Activated T-helper 17 cell treated with anti-CD3 and anti-CD28 coated beads, Interleukin-2, amount 50 U/mL, for 72 hours (primary cell): ENCODE measurements around the gene AFF3. TPM values are rescaled to one million over a fixed set of nuclear protein-coding genes. Genes with fewer than 3 reads are reported as not detected.

Experiments used
- ATAC-seq: fragments of 150-1000 bp; cut with Tn5 transposase; replicated peaks from 2 replicates; pipeline ENCODE4 v1.10.0; 2021; ENCODE audit warnings: mild to moderate bottlenecking, moderate library complexity
- H3K27ac Mint-ChIP-seq: one replicate; pipeline ENCODE4 v1.8.0; 2022; ENCODE audit warnings: mixed read lengths
- H3K27me3 Mint-ChIP-seq: one replicate; pipeline ENCODE4 v1.8.0; 2022; ENCODE audit warnings: mixed read lengths
- H3K36me3 Mint-ChIP-seq: one replicate; pipeline ENCODE4 v1.8.0; 2022; ENCODE audit warnings: low read depth, mild to moderate bottlenecking, mixed read lengths
- H3K4me1 Mint-ChIP-seq: one replicate; pipeline ENCODE4 v1.8.0; 2022; ENCODE audit warnings: mixed read lengths
- H3K4me3 Mint-ChIP-seq: one replicate; pipeline ENCODE4 v1.8.0; 2022; ENCODE audit warnings: mild to moderate bottlenecking, mixed read lengths
- H3K9me3 Mint-ChIP-seq: one replicate; pipeline ENCODE4 v1.8.0; 2022; ENCODE audit warnings: mixed read lengths
- total RNA-seq, 2 donors: library from RNA; stranded (reverse); gene quantifications; one replicate each; pipeline ENCODE4 v1.2.3, GENCODE V29; 2022

Gene AFF3
- total RNA-seq, 2 donors from 2014 or later = 0.32 to 0.42 TPM

GRCh38 chr2:99554871-99555270 lies 587.5 kb downstream of the AFF3 start:
- no peaks in the 10 kb centered on the region for H3K36me3 Mint-ChIP-seq
- H3K9me3 Mint-ChIP-seq = no peaks in the 10 kb centered on the region
- peaks cover 3% of the 10 kb centered on the region for H3K27me3 Mint-ChIP-seq
- H3K4me3 Mint-ChIP-seq = no peak overlapping the region
- H3K27ac Mint-ChIP-seq = no peak overlapping the region
- H3K4me1 Mint-ChIP-seq = no peaks in the 10 kb centered on the region
- ATAC-seq = no peak

- peaks cover 3% of the 10 kb centered on the region for H3K27me3 Mint-ChIP-seq
- H3K4me1 Mint-ChIP-seq = no peaks in the 10 kb centered on the region
- no peak overlapping the region for H3K4me3 Mint-ChIP-seq
- no peaks in the 10 kb centered on the region for H3K9me3 Mint-ChIP-seq
- H3K27ac Mint-ChIP-seq = no peak overlapping the region
- H3K36me3 Mint-ChIP-seq = no peaks in the 10 kb centered on the region
- ATAC-seq = no peak
Measured at GRCh38 chr2:99554238-99554637, 588.2 kb downstream of the AFF3 start.

DNA sequence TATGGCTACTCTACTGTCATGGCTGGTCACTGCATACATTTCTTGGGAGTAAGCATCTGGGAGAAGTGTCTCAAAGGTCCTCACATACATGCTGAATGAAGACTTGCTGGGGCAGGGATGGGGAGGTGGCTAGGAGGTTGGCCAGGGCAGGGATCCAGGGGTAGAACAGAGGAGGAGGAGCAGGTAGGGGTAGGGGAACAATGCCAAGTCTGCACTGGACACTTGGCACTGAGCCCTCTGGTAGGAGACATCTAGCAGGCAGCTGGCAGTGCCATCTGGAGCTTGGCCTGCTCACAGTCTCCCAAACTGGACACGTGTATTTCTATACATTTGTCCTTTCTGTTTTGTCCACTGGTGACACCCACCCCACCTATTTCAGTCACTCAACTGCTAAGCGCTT lies 589.9 kb downstream of the AFF3 start:
- Mint-ChIP-seq H3K27ac (no peak overlapping the region), H3K4me3 (no peak overlapping the region), H3K27me3 (peaks cover 3% of the 10 kb centered on the region), H3K9me3 (no peaks in the 10 kb centered on the region), H3K36me3 (no peaks in the 10 kb centered on the region), H3K4me1 (no peaks in the 10 kb centered on the region)
- ATAC-seq = no peak

DNA sequence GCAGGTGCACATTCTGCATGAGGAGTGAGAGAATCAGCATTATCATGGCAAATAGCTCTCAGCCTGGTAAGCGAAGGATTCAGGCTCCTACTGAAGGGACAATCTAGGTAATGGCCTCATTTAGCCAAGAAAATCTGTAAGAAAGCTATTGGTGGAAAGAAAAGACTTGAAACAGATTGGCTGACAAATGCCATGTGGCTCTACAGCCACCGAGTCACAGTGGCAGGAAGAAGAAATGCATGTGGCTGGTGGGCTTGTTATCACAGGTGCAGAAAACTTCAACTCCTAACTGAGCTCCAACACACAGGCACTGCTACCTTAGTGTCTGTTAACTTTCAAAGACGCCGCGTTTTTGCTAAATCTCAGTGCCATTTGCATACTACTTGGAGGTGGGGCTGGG lies 592.0 kb downstream of the AFF3 start:
- Mint-ChIP-seq H3K9me3 (no peaks in the 10 kb centered on the region), H3K27ac (no peak overlapping the region), H3K4me3 (no peak overlapping the region), H3K4me1 (no peaks in the 10 kb centered on the region), H3K27me3 (peaks cover 3% of the 10 kb centered on the region), H3K36me3 (no peaks in the 10 kb centered on the region)
- no peak for ATAC-seq

GRCh38 chr2:99545604-99546003 lies 596.8 kb downstream of the AFF3 start:
- no peak overlapping the region for H3K4me3 Mint-ChIP-seq
- peaks cover 18% of the 10 kb centered on the region for H3K27me3 Mint-ChIP-seq
- ATAC-seq = no peak
- H3K9me3 Mint-ChIP-seq = no peaks in the 10 kb centered on the region
- H3K36me3 Mint-ChIP-seq = no peaks in the 10 kb centered on the region
- no peak overlapping the region for H3K27ac Mint-ChIP-seq
- H3K4me1 Mint-ChIP-seq = no peaks in the 10 kb centered on the region

DNA sequence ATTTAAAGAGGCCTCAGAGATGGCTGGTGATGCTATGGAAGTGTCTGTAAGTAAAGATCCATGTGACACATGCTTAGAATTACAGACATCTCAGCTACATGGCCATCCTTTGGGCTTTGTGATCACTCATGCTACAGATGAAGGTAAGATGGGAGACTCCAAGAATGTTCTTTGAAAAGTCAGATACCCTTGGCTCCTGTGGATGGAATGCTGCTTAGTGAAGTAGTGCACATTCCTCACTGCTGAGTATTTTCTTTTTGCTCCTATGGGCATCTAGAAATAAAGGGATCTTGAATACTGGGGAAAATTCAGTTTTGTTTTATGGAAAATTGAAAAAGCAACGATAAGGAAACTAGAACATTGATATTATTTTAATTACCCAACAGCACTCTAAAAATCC lies 597.3 kb downstream of the AFF3 start:
- no peak for ATAC-seq

DNA sequence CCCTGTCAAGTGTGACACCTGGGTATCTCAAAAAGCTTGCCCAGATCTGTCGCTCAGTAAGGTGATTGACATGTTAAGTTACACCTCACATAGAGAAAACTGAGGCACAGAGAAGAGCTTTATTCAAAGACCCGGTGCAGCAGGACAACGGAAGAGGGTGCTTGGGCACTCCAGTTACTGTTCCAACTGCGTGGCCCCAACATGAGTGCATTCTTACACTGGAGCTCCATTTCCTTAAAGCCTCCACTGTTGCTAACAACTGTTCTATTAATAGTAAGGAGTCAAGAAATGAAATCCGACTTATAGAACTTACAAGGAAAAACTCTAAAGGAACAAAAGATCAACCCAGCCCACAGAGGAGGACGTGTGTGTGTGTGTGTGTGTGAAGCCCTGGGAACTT lies 597.8 kb downstream of the AFF3 start:
- no peak overlapping the region for H3K4me3 Mint-ChIP-seq
- H3K9me3 Mint-ChIP-seq = no peaks in the 10 kb centered on the region
- ATAC-seq = no peak
- H3K27ac Mint-ChIP-seq = no peak overlapping the region
- no peaks in the 10 kb centered on the region for H3K4me1 Mint-ChIP-seq
- no peaks in the 10 kb centered on the region for H3K36me3 Mint-ChIP-seq
- H3K27me3 Mint-ChIP-seq = peaks cover 21% of the 10 kb centered on the region

More for the DNA sequence above, 597.3 kb downstream of the AFF3 start:
- no peaks in the 10 kb centered on the region for H3K9me3 Mint-ChIP-seq
- peaks cover 21% of the 10 kb centered on the region for H3K27me3 Mint-ChIP-seq
- no peak overlapping the region for H3K27ac Mint-ChIP-seq
- H3K4me3 Mint-ChIP-seq = no peak overlapping the region
- no peaks in the 10 kb centered on the region for H3K36me3 Mint-ChIP-seq
- H3K4me1 Mint-ChIP-seq = no peaks in the 10 kb centered on the region

- peaks cover 28% of the 10 kb centered on the region for H3K27me3 Mint-ChIP-seq
- no peaks in the 10 kb centered on the region for H3K4me1 Mint-ChIP-seq
- H3K4me3 Mint-ChIP-seq = no peak overlapping the region
- no peaks in the 10 kb centered on the region for H3K9me3 Mint-ChIP-seq
- no peak overlapping the region for H3K27ac Mint-ChIP-seq
- ATAC-seq = no peak
- H3K36me3 Mint-ChIP-seq = no peaks in the 10 kb centered on the region
Measured at GRCh38 chr2:99543247-99543646, 599.1 kb downstream of the AFF3 start.

- Mint-ChIP-seq H3K4me3 (no peak overlapping the region), H3K36me3 (no peaks in the 10 kb centered on the region), H3K27ac (no peak overlapping the region), H3K4me1 (no peaks in the 10 kb centered on the region), H3K9me3 (peaks cover 6% of the 10 kb centered on the region), H3K27me3 (peaks cover 24% of the 10 kb centered on the region)
- ATAC-seq = no peak
Measured at GRCh38 chr2:99537910-99538485, 604.4 kb downstream of the AFF3 start.

DNA sequence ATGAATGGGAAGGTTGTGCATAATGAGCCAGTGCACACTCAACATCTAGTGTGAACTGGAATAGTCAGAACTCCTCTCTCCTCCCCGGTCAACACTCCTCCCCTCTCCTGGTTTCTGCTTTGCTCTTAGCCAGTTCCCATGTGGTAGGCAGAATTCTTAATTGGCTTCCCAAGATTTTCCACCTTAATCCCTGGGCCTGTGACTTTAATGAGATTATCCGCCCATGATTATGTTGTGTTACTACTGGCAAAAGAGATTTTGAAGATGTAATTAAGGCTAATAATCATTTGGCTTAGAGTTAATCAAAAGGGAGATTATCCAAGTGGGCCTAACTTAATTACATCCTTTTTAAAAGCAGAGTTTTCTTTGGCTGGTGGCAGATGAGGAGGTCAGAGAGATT lies 618.3 kb downstream of the AFF3 start:
- H3K9me3 Mint-ChIP-seq = no peaks in the 10 kb centered on the region
- no peaks in the 10 kb centered on the region for H3K36me3 Mint-ChIP-seq
- H3K27ac Mint-ChIP-seq = no peak overlapping the region
- no peaks in the 10 kb centered on the region for H3K4me1 Mint-ChIP-seq
- no peak for ATAC-seq
- H3K27me3 Mint-ChIP-seq = peaks cover 7% of the 10 kb centered on the region
- H3K4me3 Mint-ChIP-seq = no peak overlapping the region

DNA sequence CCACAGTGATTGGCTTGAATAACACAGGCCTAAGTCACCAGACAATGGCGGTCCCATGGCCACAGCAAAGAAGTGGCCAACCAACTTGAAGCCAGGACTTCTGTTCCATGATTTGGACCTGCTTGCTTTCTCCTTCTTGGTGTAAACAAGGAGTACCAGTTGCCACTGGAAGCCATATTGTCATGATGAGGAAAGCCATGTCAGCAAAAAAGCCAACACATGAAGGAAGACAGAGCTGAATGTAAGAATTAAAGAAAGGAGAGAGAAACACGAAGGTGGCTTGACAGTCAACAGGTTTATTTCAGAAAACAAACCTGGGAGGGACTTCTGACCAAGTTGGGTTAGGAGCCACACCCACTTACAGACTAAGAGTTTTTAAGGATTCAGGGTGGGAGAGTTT lies 620.2 kb downstream of the AFF3 start:
- H3K36me3 Mint-ChIP-seq = no peaks in the 10 kb centered on the region

GRCh38 chr2:99520813-99521212 lies 621.6 kb downstream of the AFF3 start:
- Mint-ChIP-seq H3K9me3 (no peaks in the 10 kb centered on the region), H3K36me3 (no peaks in the 10 kb centered on the region), H3K4me3 (no peak overlapping the region), H3K27ac (no peak overlapping the region), H3K4me1 (no peaks in the 10 kb centered on the region), H3K27me3 (peaks cover 10% of the 10 kb centered on the region)
- ATAC-seq = no peak

More for the DNA sequence above, 620.2 kb downstream of the AFF3 start:
- Mint-ChIP-seq H3K4me3 (no peak overlapping the region), H3K27ac (no peak overlapping the region), H3K9me3 (no peaks in the 10 kb centered on the region), H3K27me3 (peaks cover 12% of the 10 kb centered on the region), H3K4me1 (no peaks in the 10 kb centered on the region)
- ATAC-seq = no peak

DNA sequence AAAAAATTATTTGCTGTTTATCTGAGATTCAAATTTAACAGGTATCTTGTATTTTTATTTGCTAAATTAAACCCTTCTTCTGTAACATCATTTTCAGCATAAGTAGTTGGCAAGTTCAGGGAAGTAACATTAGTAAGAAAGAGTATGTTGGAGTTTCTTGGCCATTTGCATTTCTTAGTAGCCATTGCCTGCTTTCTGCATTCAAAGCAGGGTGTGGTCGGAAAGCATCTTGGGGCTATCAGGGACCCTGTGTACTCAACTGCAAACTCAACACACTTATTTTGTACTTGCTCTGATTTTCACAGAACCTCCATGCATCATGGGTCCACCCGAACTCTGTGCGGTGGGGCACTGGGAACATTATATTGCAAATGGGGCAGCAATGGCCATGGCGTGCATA lies 622.2 kb downstream of the AFF3 start:
- Mint-ChIP-seq H3K4me1 (no peaks in the 10 kb centered on the region), H3K9me3 (no peaks in the 10 kb centered on the region), H3K36me3 (no peaks in the 10 kb centered on the region), H3K4me3 (no peak overlapping the region), H3K27ac (no peak overlapping the region), H3K27me3 (peaks cover 10% of the 10 kb centered on the region)
- ATAC-seq = no peak

GRCh38 chr2:99514357-99514756 lies 628.0 kb downstream of the AFF3 start:
- no peak for ATAC-seq
- H3K9me3 Mint-ChIP-seq = no peaks in the 10 kb centered on the region
- H3K4me3 Mint-ChIP-seq = no peak overlapping the region
- H3K27me3 Mint-ChIP-seq = peaks cover 13% of the 10 kb centered on the region
- no peak overlapping the region for H3K27ac Mint-ChIP-seq
- H3K4me1 Mint-ChIP-seq = no peaks in the 10 kb centered on the region
- no peaks in the 10 kb centered on the region for H3K36me3 Mint-ChIP-seq

DNA sequence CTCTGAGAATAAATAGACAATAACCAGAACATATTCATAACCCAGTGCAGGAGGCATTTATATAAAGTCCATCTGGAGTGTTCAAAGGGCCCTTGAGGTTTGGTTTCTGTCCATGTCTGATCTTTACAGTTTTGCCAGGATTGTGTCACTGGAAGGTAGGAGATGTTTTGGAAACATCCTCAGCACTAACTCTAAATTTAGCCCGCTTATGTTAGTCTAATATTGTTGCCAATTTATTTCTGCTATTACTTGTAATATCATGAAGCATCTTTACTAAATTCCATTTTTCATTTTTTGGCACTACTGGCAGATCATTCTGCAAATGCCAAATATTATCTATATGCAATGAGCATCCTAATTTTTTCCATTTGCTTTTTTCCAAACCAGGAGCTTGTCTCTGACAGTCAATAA lies 630.2 kb downstream of the AFF3 start:
- H3K4me1 Mint-ChIP-seq = no peaks in the 10 kb centered on the region
- no peak overlapping the region for H3K4me3 Mint-ChIP-seq
- no peak for ATAC-seq
- no peaks in the 10 kb centered on the region for H3K9me3 Mint-ChIP-seq
- H3K27ac Mint-ChIP-seq = no peak overlapping the region
- H3K36me3 Mint-ChIP-seq = no peaks in the 10 kb centered on the region
- peaks cover 3% of the 10 kb centered on the region for H3K27me3 Mint-ChIP-seq

DNA sequence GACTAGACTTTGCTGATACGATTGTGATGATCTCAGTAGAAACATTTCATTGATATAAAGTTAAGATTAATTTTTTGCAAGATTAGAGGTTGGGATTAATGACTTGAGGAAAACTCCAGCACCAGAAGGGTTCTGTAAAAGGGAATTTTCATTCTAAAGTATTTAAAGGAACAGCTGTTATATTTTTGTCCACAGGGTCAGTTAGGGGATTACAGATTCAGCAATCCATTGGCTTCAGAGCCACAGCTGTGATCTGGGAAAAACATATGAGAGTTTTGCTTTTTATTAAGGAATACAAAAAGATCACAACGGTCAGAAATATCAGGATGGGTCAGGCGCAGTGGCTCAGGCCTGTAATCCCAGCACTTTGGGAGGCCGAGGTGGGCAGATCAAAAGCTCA lies 633.0 kb downstream of the AFF3 start:
- Mint-ChIP-seq H3K36me3 (no peaks in the 10 kb centered on the region), H3K9me3 (no peaks in the 10 kb centered on the region), H3K4me3 (no peak overlapping the region), H3K27me3 (no peaks in the 10 kb centered on the region), H3K27ac (no peak overlapping the region), H3K4me1 (no peaks in the 10 kb centered on the region)
- ATAC-seq = no peak
